ENCODE data around the gene MS4A8. TPM values are rescaled to one million over a fixed set of nuclear protein-coding genes. Genes with fewer than 3 reads are reported as not detected.
"Not testable (repeated sequence)": the region's sequence is repeated elsewhere in the genome, so short reads cannot be mapped to it uniquely, and the experiment has no call there.

MS4A8 gene
- polyA plus RNA-seq (2011; rRNA removed) (not detected in 2 replicates), polyA minus RNA-seq (2011; rRNA and poly(A)+ RNA removed) (not detected in 2 replicates)

GRCh38 chr11:60699284-60699691 lies at the start of gene MS4A8:
MS4A8 (plus strand) TSS chr11:60699612; CDS start chr11:60700861, 1,249 bp downstream.
- Histone ChIP-seq H3K27ac (ENCODE audit: low read depth, low read length) (no peak within 1 kb of the TSS), H3K27me3 (ENCODE audit: control insufficient read depth, insufficient read depth, low read length) (no peaks in the 10 kb centered on the region), H3K9me3 (ENCODE audit: control insufficient read depth, insufficient read depth, low read length) (no peaks in the 10 kb centered on the region), H3K4me3 (ENCODE audit: low read depth, low read length) (no peak within 1 kb of the TSS)
- TF ChIP-seq, protein P1, sequence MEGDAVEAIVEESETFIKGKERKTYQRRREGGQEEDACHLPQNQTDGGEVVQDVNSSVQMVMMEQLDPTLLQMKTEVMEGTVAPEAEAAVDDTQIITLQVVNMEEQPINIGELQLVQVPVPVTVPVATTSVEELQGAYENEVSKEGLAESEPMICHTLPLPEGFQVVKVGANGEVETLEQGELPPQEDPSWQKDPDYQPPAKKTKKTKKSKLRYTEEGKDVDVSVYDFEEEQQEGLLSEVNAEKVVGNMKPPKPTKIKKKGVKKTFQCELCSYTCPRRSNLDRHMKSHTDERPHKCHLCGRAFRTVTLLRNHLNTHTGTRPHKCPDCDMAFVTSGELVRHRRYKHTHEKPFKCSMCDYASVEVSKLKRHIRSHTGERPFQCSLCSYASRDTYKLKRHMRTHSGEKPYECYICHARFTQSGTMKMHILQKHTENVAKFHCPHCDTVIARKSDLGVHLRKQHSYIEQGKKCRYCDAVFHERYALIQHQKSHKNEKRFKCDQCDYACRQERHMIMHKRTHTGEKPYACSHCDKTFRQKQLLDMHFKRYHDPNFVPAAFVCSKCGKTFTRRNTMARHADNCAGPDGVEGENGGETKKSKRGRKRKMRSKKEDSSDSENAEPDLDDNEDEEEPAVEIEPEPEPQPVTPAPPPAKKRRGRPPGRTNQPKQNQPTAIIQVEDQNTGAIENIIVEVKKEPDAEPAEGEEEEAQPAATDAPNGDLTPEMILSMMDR (IDR thresholded peaks at IDR 0.05; ENCODE audit: low read depth, low read length), result no peak
- ChIA-PET POLR2A (no interaction called here), CTCF (no interaction called here)
- DNase-seq (ENCODE audit: low read depth, low spot score), result no peak

DNA sequence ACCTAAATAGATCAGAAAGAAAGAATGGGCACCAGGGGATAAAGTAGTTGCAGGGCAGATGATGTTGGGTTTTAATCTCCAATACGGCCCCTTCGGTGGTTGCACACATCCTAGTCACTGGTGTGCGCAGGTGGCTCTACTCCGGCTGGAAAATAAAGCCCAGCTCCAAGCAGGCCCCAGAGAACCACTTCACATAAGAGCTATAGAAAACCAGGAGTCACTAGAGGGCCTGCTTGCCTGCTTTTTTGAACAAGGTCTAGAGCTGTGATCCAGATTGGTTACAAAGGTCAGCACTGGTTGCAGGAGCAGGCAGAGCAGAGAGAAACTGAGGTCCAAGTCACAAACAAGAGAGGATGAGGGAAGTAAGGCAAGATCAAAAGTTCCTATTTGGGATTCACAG lies 41.5 kb upstream of the MS4A8 start:
- TF ChIP-seq, protein P1 (IDR thresholded peaks at IDR 0.05; ENCODE audit: low read depth, low read length), result no peak
- ChIA-PET CTCF (no interaction called here), POLR2A (no interaction called here)
- H3K27me3 ChIP-seq (ENCODE audit: control insufficient read depth, insufficient read depth, low read length), result no peaks in the 10 kb centered on the region
- H3K4me3 ChIP-seq (ENCODE audit: low read depth, low read length), result no peak overlapping the region
- H3K9me3 ChIP-seq (ENCODE audit: control insufficient read depth, insufficient read depth, low read length), result no peaks in the 10 kb centered on the region; the same call in none of the 2 replicates
- DNase-seq (ENCODE audit: low read depth, low spot score), result no peak
- H3K27ac ChIP-seq (ENCODE audit: low read depth, low read length), result no peak overlapping the region

GRCh38 chr11:60658409-60658808 lies 41.0 kb upstream of the MS4A8 start:
- POLR2A ChIA-PET, result no interaction called here
- CTCF ChIA-PET, result no interaction called here
- no peak overlapping the region for H3K4me3 ChIP-seq (ENCODE audit: low read depth, low read length)
- TF ChIP-seq, protein P1 (IDR thresholded peaks at IDR 0.05; ENCODE audit: low read depth, low read length), result no peak
- H3K27ac ChIP-seq (ENCODE audit: low read depth, low read length), result no peak overlapping the region
- no peaks in the 10 kb centered on the region for H3K27me3 ChIP-seq (ENCODE audit: control insufficient read depth, insufficient read depth, low read length)
- H3K9me3 ChIP-seq (ENCODE audit: control insufficient read depth, insufficient read depth, low read length), result no peaks in the 10 kb centered on the region; the same call in none of the 2 replicates
- DNase-seq (ENCODE audit: low read depth, low spot score), result no peak

- Histone ChIP-seq H3K27me3 (ENCODE audit: control insufficient read depth, insufficient read depth, low read length) (no peaks in the 10 kb centered on the region), H3K4me3 (ENCODE audit: low read depth, low read length) (no peak overlapping the region), H3K9me3 (ENCODE audit: control insufficient read depth, insufficient read depth, low read length) (peaks cover 3% of the 10 kb centered on the region; the same call in 1 of the 2 replicates), H3K27ac (ENCODE audit: low read depth, low read length) (no peak overlapping the region)
- DNase-seq (ENCODE audit: low read depth, low spot score), result no peak
- CTCF ChIA-PET, result no interaction called here
- POLR2A ChIA-PET, result no interaction called here
- TF ChIP-seq, protein P1 (IDR thresholded peaks at IDR 0.05; ENCODE audit: low read depth, low read length), result no peak
Observed at GRCh38 chr11:60672255-60672654, 27.2 kb upstream of the MS4A8 start.

GRCh38 chr11:60678231-60678630 lies 21.2 kb upstream of the MS4A8 start:
- H3K27ac ChIP-seq (ENCODE audit: low read depth, low read length); H3K4me3 ChIP-seq (ENCODE audit: low read depth, low read length); CTCF ChIA-PET; DNase-seq (ENCODE audit: low read depth, low spot score); H3K27me3 ChIP-seq (ENCODE audit: control insufficient read depth, insufficient read depth, low read length); POLR2A ChIA-PET; H3K9me3 ChIP-seq (ENCODE audit: control insufficient read depth, insufficient read depth, low read length): not testable (repeated sequence)

- Histone ChIP-seq H3K9me3 (ENCODE audit: control insufficient read depth, insufficient read depth, low read length) (peaks cover 7% of the 10 kb centered on the region), H3K27me3 (ENCODE audit: control insufficient read depth, insufficient read depth, low read length) (no peaks in the 10 kb centered on the region), H3K4me3 (ENCODE audit: low read depth, low read length) (no peak overlapping the region), H3K27ac (ENCODE audit: low read depth, low read length) (no peak overlapping the region)
- POLR2A ChIA-PET, result no interaction called here
- DNase-seq (ENCODE audit: low read depth, low spot score), result no peak
- CTCF ChIA-PET, result no interaction called here
- TF ChIP-seq, protein P1 (IDR thresholded peaks at IDR 0.05; ENCODE audit: low read depth, low read length), result no peak
Observed at GRCh38 chr11:60679879-60680278, 19.5 kb upstream of the MS4A8 start.

Measured in AG04450 (cell line).